Neural crest cell (in vitro differentiated cells): ENCODE results near the gene IPO5. TPM values are rescaled to one million over a fixed set of nuclear protein-coding genes. Genes with fewer than 3 reads are reported as not detected.
"Not testable (repeated sequence)": the region's sequence is repeated elsewhere in the genome, so short reads cannot be mapped to it uniquely, and the experiment has no call there.

Source experiments
- DNase-seq: peaks from one replicate; pipeline ENCODE4 v3.0.0; 2021; ENCODE audit warnings: low read depth, mixed read lengths, low spot score
- H3K27ac Mint-ChIP-seq: one replicate; pipeline ENCODE4 v1.8.0; 2021; ENCODE audit warnings: mild to moderate bottlenecking, mixed read lengths; ENCODE audit not compliant: unreplicated experiment
- H3K27me3 Mint-ChIP-seq: 2 replicates; pipeline ENCODE4 v1.8.0; 2021; ENCODE audit warnings: low read depth, mild to moderate bottlenecking, mixed read lengths
- H3K36me3 Mint-ChIP-seq: 2 replicates; pipeline ENCODE4 v1.8.0; 2021; ENCODE audit warnings: low read depth, mild to moderate bottlenecking, mixed read lengths
- H3K4me1 Mint-ChIP-seq: 2 replicates; pipeline ENCODE4 v1.8.0; 2021; ENCODE audit warnings: mixed read lengths
- H3K4me3 Mint-ChIP-seq: one replicate; pipeline ENCODE4 v1.8.0; 2021; ENCODE audit warnings: mild to moderate bottlenecking, mixed read lengths
- H3K9me3 Mint-ChIP-seq: 2 replicates; pipeline ENCODE4 v1.8.0; 2021; ENCODE audit warnings: mixed read lengths
- CTCF ChIP-seq: fragments of 200-600 bp; sonication (generic); conservative IDR thresholded peaks from 2 replicates; pipeline ENCODE4 v1.5.0; 2021; ENCODE audit warnings: antibody characterized with exemption, mild to moderate bottlenecking
- total RNA-seq: library from RNA; stranded (reverse); gene quantifications from 2 replicates; pipeline ENCODE4 v1.2.1, GENCODE V29; 2021

The IPO5 gene
- total RNA-seq, 1 donor from 2014 or later: 249 TPM

- DNase-seq: no peak
- peaks cover 6% of the 10 kb centered on the region for H3K36me3 Mint-ChIP-seq
- H3K4me1 Mint-ChIP-seq: peaks cover 41% of the 10 kb centered on the region
- no peak overlapping the region for H3K4me3 Mint-ChIP-seq
- H3K27ac Mint-ChIP-seq: no peak overlapping the region
- H3K9me3 Mint-ChIP-seq: no peaks in the 10 kb centered on the region
- no peak for TF ChIP-seq CTCF
- H3K27me3 Mint-ChIP-seq: no peaks in the 10 kb centered on the region
Observed at GRCh38 chr13:98025480-98026025, 72.1 kb downstream of the IPO5 start.

- Mint-ChIP-seq H3K4me3 (peak overlapping the region; percentile 70), H3K4me1 (peaks cover 46% of the 10 kb centered on the region), H3K27ac (peak overlapping the region; percentile 94), H3K27me3 (no peaks in the 10 kb centered on the region), H3K36me3 (peaks cover 3% of the 10 kb centered on the region), H3K9me3 (no peaks in the 10 kb centered on the region)
- DNase-seq: peak; percentile 26
- TF ChIP-seq CTCF: no peak
Observed at GRCh38 chr13:98026457-98026857, 73.0 kb downstream of the IPO5 start.

GRCh38 chr13:98032168-98032567 lies 78.7 kb downstream of the IPO5 start:
- Mint-ChIP-seq H3K27me3 (no peaks in the 10 kb centered on the region), H3K36me3 (no peaks in the 10 kb centered on the region), H3K9me3 (no peaks in the 10 kb centered on the region), H3K4me3 (no peak overlapping the region), H3K4me1 (peaks cover 17% of the 10 kb centered on the region), H3K27ac (no peak overlapping the region)
- TF ChIP-seq CTCF: no peak
- DNase-seq: no peak

DNA sequence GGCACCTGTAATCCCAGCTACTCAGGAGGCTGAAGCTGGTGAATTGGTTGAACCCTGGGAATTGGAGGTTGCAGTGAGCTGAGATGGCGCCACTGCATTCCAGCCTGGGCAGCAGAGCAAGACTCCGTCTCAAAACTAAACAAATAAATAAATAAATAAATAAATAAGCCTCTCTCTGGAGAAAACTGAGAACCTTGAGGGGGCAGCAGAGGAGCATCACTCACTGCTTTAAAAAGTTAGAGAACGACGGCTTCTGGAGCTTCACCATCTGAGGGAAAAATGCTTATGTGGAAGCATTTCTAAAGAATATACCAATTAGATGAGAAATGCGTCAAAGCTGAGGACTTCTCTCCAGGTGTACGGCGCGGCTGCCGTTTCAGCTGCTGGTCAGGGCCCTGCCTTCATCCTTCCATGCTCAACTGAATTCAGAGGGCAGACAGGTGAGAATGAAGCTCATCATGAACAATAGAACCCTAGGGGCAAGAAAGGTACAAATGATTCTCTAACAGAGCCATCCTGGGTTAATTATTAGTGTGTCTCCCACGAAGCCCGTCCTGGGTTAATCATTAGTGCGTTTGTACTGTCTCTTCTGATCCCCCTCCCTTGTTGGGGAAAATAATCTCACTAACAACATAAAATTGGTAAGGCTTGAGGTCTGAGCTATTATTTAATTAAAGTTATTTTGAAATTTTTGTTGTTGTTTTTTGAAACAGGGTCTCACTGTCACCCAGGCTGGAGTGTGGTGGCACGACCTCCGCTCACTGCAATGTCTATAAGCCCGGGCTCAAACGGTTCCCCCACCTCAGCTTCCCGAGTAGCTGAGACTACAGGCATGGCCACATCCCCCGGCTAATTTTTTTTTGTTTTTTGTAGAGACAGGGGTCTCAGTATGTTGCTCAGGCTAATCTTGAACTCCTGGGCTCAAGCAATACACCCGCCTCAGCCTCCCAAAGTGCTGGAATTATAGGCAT lies 80.1 kb downstream of the IPO5 start:
- peak; percentile 26 for DNase-seq
- peak; percentile 63 for TF ChIP-seq CTCF
- H3K27me3 Mint-ChIP-seq: no peaks in the 10 kb centered on the region
- no peaks in the 10 kb centered on the region for H3K36me3 Mint-ChIP-seq
- no peak overlapping the region for H3K4me3 Mint-ChIP-seq
- no peak overlapping the region for H3K27ac Mint-ChIP-seq
- peaks cover 5% of the 10 kb centered on the region for H3K4me1 Mint-ChIP-seq
- H3K9me3 Mint-ChIP-seq: no peaks in the 10 kb centered on the region

GRCh38 chr13:98035373-98035772 lies 81.9 kb downstream of the IPO5 start:
- H3K4me3 Mint-ChIP-seq: no peak overlapping the region
- no peaks in the 10 kb centered on the region for H3K9me3 Mint-ChIP-seq
- H3K36me3 Mint-ChIP-seq: no peaks in the 10 kb centered on the region
- peaks cover 5% of the 10 kb centered on the region for H3K4me1 Mint-ChIP-seq
- no peak for DNase-seq
- no peak overlapping the region for H3K27ac Mint-ChIP-seq
- TF ChIP-seq CTCF: no peak
- no peaks in the 10 kb centered on the region for H3K27me3 Mint-ChIP-seq

- H3K36me3 Mint-ChIP-seq, DNase-seq, H3K9me3 Mint-ChIP-seq, H3K27me3 Mint-ChIP-seq, H3K4me3 Mint-ChIP-seq, H3K4me1 Mint-ChIP-seq, H3K27ac Mint-ChIP-seq: not testable (repeated sequence)
Observed at GRCh38 chr13:98036564-98037302, 83.3 kb downstream of the IPO5 start.
